ENCODE measurements around the gene NOL4L. TPM values are rescaled to one million over a fixed set of nuclear protein-coding genes. Genes with fewer than 3 reads are reported as not detected.

NOL4L gene
- total RNA-seq, 1 donor from 2014 or later: 13.2 TPM

- intact Hi-C loops (cut with micrococcal nuclease): no loop called here
- no peaks in the 10 kb centered on the region for H3K4me1 Mint-ChIP-seq (ENCODE audit: low read depth)
- H3K27ac Mint-ChIP-seq: no peak overlapping the region
These were observed 129.0 kb downstream of the NOL4L start for GRCh38 chr20:32455901-32456701.

DNA sequence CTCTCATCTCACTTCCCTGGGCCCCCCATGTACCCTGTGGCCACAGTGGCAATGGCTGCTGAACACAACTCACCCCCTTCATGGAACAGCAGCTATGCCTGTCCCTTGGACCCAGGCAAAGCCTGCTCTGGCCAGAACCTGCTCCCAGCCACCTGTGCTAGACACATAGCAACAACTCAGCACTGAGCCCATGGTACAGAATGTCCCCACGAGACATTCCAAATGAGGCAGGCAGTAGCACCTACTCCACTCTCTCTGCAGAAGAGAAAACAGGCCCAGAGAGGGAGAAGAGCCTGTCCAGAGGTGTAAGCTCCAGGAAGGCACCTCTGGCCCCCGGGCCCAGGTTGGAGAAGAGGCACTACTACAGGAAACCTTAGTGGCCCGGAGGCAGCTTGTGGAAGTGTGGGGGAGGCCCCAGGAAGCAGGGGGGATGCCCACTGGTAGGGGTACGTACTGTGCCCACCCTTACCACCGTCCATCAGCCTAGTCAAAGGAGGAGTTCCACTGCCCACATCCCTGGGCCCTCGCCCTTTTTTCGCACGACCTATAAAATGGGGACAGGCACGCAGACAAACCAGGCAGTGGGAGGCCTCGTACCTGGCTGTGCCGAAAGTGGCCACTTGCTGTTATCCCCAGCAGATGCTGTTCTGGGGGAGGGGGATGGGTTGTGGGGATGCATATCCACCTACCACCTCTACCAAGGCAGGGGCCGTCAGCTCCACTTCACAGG is 129.8 kb downstream of the NOL4L start:
- intact Hi-C loops (cut with micrococcal nuclease): no loop called here
- Mint-ChIP-seq H3K9me3 (no peaks in the 10 kb centered on the region), H3K36me3 (ENCODE audit: low read depth) (peaks cover 11% of the 10 kb centered on the region), H3K27ac (no peak overlapping the region), H3K27me3 (ENCODE audit: low read depth) (no peaks in the 10 kb centered on the region), H3K4me1 (ENCODE audit: low read depth) (no peaks in the 10 kb centered on the region), H3K4me3 (ENCODE audit: low read depth) (no peak overlapping the region)
- no peak for DNase-seq (ENCODE audit: low spot score)

More at GRCh38 chr20:32455901-32456701, 129.0 kb downstream of the NOL4L start:
- no peaks in the 10 kb centered on the region for H3K27me3 Mint-ChIP-seq (ENCODE audit: low read depth)
- no peaks in the 10 kb centered on the region for H3K9me3 Mint-ChIP-seq
- no peak for DNase-seq (ENCODE audit: low spot score)
- peaks cover 11% of the 10 kb centered on the region for H3K36me3 Mint-ChIP-seq (ENCODE audit: low read depth)
- H3K4me3 Mint-ChIP-seq (ENCODE audit: low read depth): no peak overlapping the region

- no peak for DNase-seq (ENCODE audit: low spot score)
- intact Hi-C loops (cut with micrococcal nuclease): no loop called here
- H3K4me3 Mint-ChIP-seq (ENCODE audit: low read depth): no peak overlapping the region
- no peaks in the 10 kb centered on the region for H3K4me1 Mint-ChIP-seq (ENCODE audit: low read depth)
- no peaks in the 10 kb centered on the region for H3K27me3 Mint-ChIP-seq (ENCODE audit: low read depth)
- H3K9me3 Mint-ChIP-seq: no peaks in the 10 kb centered on the region
- peaks cover 11% of the 10 kb centered on the region for H3K36me3 Mint-ChIP-seq (ENCODE audit: low read depth)
- no peak overlapping the region for H3K27ac Mint-ChIP-seq
These were observed 130.7 kb downstream of the NOL4L start for GRCh38 chr20:32454164-32455145.

GRCh38 chr20:32453467-32454163 is 131.5 kb downstream of the NOL4L start:
- Mint-ChIP-seq H3K27me3 (ENCODE audit: low read depth) (no peaks in the 10 kb centered on the region), H3K4me1 (ENCODE audit: low read depth) (no peaks in the 10 kb centered on the region), H3K4me3 (ENCODE audit: low read depth) (no peak overlapping the region), H3K9me3 (no peaks in the 10 kb centered on the region), H3K27ac (no peak overlapping the region), H3K36me3 (ENCODE audit: low read depth) (peaks cover 11% of the 10 kb centered on the region)
- no peak for DNase-seq (ENCODE audit: low spot score)
- intact Hi-C loops (cut with micrococcal nuclease): no loop called here

GRCh38 chr20:32452776-32453466 is 132.2 kb downstream of the NOL4L start:
- H3K9me3 Mint-ChIP-seq: no peaks in the 10 kb centered on the region
- H3K4me3 Mint-ChIP-seq (ENCODE audit: low read depth): no peak overlapping the region
- peaks cover 13% of the 10 kb centered on the region for H3K36me3 Mint-ChIP-seq (ENCODE audit: low read depth)
- H3K27me3 Mint-ChIP-seq (ENCODE audit: low read depth): no peaks in the 10 kb centered on the region
- no peak overlapping the region for H3K27ac Mint-ChIP-seq
- no peak for DNase-seq (ENCODE audit: low spot score)
- intact Hi-C loops (cut with micrococcal nuclease): no loop called here
- no peaks in the 10 kb centered on the region for H3K4me1 Mint-ChIP-seq (ENCODE audit: low read depth)

DNA sequence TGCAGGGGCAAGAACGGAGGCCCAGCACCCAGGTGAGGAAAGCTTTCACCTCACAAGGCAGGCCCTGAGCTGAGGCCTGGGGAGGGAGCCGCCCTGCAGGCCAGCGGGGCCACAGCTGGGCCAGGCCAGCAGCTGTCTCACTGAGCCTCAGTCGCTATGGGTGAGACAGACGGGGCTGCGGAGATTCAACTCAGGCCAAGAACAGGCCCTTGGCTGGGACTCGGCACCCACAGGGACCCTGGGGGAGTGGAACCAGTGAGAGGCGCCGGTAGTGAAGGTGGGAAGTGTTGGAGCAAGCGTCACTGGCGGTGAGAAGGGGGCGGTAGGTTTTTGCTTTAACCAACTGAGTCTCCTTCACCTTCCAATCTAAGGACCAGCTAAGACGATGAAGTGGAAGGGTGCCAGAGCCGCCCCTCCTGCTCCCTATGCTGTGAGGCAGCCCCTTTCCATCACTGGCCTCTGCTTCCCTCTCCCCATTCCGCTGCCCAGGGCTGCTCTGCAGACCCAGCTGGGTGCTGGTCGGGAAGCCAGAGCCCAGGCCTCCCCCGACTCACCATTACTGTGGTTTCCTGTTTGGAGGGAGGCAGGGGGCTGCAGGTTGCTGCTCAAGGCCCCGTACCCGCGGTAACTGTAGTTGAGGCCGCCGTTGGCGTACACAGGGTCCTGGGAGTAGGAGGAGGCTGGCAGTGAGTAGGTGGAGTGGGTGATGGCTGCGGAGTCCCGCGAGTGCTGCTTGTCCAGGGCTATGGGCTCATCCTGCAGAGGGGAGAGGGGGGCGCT is 133.3 kb downstream of the NOL4L start:
- H3K4me1 Mint-ChIP-seq (ENCODE audit: low read depth): no peaks in the 10 kb centered on the region
- peaks cover 16% of the 10 kb centered on the region for H3K36me3 Mint-ChIP-seq (ENCODE audit: low read depth)
- H3K4me3 Mint-ChIP-seq (ENCODE audit: low read depth): no peak overlapping the region
- DNase-seq (ENCODE audit: low spot score): no peak
- H3K27ac Mint-ChIP-seq: no peak overlapping the region
- H3K9me3 Mint-ChIP-seq: no peaks in the 10 kb centered on the region
- no peaks in the 10 kb centered on the region for H3K27me3 Mint-ChIP-seq (ENCODE audit: low read depth)
- intact Hi-C loops (cut with micrococcal nuclease): no loop called here

GRCh38 chr20:32451340-32451681 is 133.8 kb downstream of the NOL4L start:
- DNase-seq (ENCODE audit: low spot score): no peak
- Mint-ChIP-seq H3K36me3 (ENCODE audit: low read depth) (peaks cover 20% of the 10 kb centered on the region), H3K4me1 (ENCODE audit: low read depth) (no peaks in the 10 kb centered on the region), H3K27ac (no peak overlapping the region), H3K27me3 (ENCODE audit: low read depth) (no peaks in the 10 kb centered on the region), H3K9me3 (no peaks in the 10 kb centered on the region), H3K4me3 (ENCODE audit: low read depth) (no peak overlapping the region)
- intact Hi-C loops (cut with micrococcal nuclease): no loop called here

DNA sequence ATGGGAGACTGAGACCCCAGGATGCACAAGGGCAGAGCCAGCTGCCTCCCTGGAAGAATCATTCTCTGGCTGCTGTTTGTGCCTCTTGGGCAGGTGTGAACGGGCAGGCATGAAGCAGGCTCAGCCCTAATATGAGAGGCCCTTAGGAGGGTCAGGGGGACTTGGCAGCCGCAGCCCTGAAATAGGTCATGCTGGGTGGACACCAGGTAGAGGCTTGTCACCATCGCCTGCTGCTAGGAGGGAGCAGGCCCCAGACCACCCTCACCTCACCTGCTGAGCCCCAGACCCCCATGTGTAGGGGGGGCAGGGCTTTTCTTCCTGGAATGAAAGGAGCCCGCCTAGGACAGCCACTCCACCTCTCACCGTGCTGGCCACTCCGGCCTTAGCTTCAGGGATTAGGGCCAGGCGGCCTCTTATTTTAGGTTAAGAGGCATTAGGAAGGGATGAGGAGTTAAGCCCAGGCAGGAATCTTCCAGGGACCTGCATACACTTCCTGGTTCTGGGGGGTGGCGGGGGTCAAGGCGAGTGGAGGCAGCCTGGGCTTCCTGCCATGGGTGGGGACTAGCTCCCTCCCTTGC is 134.6 kb downstream of the NOL4L start:
- Mint-ChIP-seq H3K4me3 (ENCODE audit: low read depth) (no peak overlapping the region), H3K36me3 (ENCODE audit: low read depth) (peaks cover 21% of the 10 kb centered on the region), H3K27ac (no peak overlapping the region), H3K9me3 (no peaks in the 10 kb centered on the region), H3K27me3 (ENCODE audit: low read depth) (no peaks in the 10 kb centered on the region), H3K4me1 (ENCODE audit: low read depth) (no peaks in the 10 kb centered on the region)
- no peak for DNase-seq (ENCODE audit: low spot score)
- intact Hi-C loops (cut with micrococcal nuclease): no loop called here

DNA sequence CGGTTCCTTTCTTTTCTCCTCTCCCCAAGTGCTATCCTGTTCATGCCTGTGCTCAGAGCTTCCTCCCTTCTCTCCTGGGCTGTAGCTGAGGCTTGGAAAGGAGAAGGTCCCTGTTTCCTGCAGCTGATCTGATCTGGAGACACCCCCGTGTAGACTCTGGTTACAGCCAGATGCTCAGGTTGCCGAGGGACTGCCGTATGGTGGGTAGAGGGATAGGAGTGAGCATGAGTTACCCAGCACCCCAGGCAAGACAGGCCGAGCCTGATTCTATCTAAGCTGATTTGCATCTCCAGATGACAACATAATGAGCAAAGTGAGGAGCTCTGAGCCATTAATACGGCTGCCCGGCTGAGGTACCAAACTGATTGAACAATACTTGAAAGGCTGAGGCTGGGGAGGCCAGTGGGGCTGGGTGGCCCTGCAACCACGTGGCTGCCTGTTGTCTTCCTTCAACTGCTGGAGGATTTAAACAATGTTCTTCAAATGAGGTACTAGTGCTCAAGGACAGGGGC is 135.2 kb downstream of the NOL4L start:
- H3K36me3 Mint-ChIP-seq (ENCODE audit: low read depth): peaks cover 26% of the 10 kb centered on the region

GRCh38 chr20:32449057-32449889 is 135.9 kb downstream of the NOL4L start:
- intact Hi-C loops (cut with micrococcal nuclease): no loop called here
- Mint-ChIP-seq H3K36me3 (ENCODE audit: low read depth) (peaks cover 29% of the 10 kb centered on the region), H3K27me3 (ENCODE audit: low read depth) (no peaks in the 10 kb centered on the region), H3K4me3 (ENCODE audit: low read depth) (no peak overlapping the region), H3K9me3 (no peaks in the 10 kb centered on the region), H3K27ac (no peak overlapping the region), H3K4me1 (ENCODE audit: low read depth) (peaks cover 4% of the 10 kb centered on the region)
- no peak for DNase-seq (ENCODE audit: low spot score)

More for the DNA sequence above, 135.2 kb downstream of the NOL4L start:
- H3K4me1 Mint-ChIP-seq (ENCODE audit: low read depth): peaks cover 4% of the 10 kb centered on the region
- no peak overlapping the region for H3K4me3 Mint-ChIP-seq (ENCODE audit: low read depth)
- H3K27ac Mint-ChIP-seq: no peak overlapping the region
- no peaks in the 10 kb centered on the region for H3K27me3 Mint-ChIP-seq (ENCODE audit: low read depth)
- intact Hi-C loops (cut with micrococcal nuclease): no loop called here
- DNase-seq (ENCODE audit: low spot score): no peak
- no peaks in the 10 kb centered on the region for H3K9me3 Mint-ChIP-seq

All from activated T-helper 2 cell treated with anti-CD3 and anti-CD28 coated beads, Interferon-gamma antibody, Interleukin-2, Interleukin-4, amounts not matched to agents 10 μg/mL and 5 μg/mL and 100 μg/mL, durations not matched to agents 14 hours and 24 hours and 36 hours (primary cell).